HG03565 (cell line): Measurements from ENCODE around the gene UCN.
"Not testable (repeated sequence)": the region's sequence is repeated elsewhere in the genome, so short reads cannot be mapped to it uniquely, and the experiment has no call there.

Experiments used
- ATAC-seq: cut with Tn5 transposase; IDR thresholded peaks from one replicate; pipeline ENCODE4 v1.9.1; 2021; ENCODE audit warnings: mild to moderate bottlenecking, moderate library complexity; ENCODE audit not compliant: unreplicated experiment

UCN gene

DNA sequence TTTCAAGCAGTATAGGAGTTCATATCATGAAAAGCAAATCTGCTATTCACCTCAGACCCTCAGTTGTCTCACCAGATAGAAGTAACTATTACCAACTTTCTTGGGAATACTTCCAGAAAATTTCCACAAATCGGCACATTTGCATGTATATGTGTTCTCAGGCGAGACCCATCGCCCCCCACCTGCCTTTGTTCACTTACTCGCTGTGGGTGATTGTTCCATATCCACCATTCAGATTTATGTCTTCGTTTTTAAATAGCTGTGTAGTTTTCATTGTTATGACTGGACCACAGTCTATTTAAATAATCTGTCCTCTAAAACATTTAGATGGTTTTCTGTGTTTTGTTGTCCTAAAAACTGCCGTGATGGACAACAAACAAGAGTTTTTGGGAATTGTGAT is 22.8 kb downstream of the UCN start:
- ATAC-seq: no peak

DNA sequence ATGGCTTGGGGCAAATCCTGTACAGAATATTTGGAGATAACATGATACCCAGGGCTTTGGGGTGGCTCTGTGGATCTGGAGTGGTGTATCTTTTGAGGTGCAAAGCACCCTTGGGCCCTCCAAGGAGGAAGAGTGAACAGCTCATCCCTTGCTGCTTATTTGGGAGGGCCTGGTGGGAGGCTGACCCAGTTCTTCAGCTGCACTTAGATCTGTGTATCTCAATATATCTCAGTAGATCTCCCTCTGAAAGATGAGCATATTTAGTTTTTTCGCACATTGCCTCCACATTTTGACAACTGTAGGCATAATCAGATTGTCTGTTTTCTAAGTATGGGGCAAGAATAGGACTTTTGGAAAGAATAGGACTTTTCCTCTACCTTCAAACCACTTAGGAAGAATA is 23.2 kb downstream of the UCN start:
- ATAC-seq: no peak

DNA sequence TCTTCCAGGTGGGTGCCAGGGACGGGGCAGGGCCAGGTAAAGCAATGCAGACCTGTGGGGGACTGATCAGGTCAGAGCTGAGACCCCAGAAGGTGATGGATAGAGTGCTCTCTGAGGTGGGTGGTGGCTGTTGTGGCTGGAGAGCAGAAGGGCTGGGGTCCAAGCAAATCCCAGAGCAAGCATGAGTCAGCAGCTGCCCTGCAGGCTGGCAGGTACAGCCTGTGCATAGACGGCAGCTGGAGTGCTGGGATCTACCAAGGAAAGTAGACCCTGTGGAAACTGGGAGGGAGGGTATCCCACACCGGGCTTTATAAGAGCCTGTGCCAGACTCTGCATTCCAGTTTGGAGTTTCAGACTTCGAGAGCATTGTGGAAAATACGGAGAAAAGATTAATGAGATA is 25.4 kb downstream of the UCN start:
- no peak for ATAC-seq

DNA sequence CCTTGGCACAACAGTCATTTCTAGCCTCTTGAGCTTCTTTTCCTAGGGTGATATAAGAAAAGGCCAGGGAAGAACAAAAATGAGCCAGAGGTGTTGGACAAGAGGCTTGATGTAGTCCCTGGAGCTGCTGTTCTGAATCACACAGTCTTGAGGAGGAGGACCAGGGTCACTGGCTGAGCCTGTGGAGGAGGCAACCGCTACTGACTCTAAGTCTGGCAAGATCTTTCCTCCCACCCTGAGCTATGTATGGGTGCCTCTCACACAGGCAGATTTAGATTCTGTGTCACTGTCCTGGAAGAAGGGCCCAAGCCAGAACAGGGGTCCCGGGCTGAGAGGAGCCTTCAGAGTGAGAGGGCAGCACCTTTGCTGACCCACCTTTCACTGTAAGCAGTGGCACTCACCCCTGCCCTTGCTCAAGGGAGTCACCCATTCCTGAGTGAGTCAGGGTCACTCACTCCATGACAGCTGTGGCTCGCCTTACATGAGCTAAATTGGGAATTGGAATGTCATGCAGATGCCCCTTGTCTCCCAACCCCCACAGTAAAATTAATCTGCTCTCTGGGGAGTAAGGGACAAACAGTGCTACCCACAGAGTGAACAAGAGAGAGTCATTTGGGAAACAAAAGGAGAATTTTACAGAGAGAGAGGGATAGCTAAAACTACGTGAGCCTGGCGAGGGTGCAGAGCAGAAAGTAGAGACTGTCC is 26.2 kb downstream of the UCN start, which contains the start of gene TRIM54:
Gene TRIM54, plus strand, starts transcription at position 575 of the 705 bp plus-strand sequence. CDS start 303 bp downstream, outside the sequence.
- no peak for ATAC-seq

DNA sequence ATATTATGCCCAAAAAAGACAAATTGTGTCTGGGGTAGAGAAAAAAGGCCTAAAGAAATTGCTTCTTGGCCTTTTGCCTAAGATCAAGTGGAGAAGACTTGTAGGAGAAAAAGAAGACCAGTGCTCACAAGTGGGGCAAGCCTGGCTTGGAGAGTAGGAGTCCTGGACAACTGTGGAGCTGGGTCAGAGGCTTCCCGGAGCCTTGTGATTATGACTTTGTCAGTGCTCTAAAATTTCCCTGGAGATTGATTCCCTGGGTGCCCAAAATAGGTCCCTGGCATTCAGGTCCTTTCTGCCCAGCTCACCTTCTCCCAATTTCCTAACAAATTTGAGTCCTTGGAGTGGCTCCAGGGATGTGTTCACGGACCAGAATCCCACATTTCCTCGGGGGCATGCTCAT is 26.8 kb downstream of the UCN start:
- no peak for ATAC-seq

DNA sequence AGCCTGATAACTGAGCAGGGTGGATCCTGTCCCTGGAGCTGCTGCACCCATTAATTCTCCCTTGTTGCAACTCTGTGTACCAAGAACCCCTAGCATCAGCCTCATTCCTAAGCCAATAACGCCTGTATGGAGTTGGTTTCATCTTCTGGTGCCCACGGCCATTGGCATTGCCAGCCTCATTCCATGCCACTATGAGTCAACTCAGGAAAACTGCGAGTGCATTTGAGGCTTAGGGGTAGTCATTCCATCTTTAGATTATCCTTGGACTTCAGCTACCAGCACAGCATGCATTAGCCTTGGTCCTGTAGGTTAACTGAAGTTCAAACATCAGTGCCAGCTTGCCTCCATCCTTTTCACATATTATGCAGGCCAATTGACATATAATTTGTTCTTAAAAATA is 27.4 kb downstream of the UCN start:
- no peak for ATAC-seq

DNA sequence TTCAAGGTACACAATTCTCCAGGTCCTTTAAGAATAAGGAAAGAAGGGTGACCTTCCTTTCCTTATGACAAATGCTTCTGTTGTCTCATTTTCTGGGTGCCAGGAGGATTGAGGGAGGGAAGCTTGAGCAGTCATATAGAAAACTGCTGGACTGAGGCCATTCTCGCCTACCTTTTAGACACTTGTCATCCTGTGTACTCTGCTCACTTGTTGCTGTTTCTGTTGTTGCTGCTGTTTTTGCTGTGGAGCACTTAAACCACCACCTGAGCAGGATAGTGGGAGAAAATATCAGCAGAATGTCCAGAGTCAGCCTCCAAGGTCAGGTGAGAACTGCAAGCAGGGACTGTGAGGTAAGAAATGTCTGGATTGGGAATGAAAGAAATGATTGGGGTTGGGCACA is 30.2 kb downstream of the UCN start:
- no peak for ATAC-seq

DNA sequence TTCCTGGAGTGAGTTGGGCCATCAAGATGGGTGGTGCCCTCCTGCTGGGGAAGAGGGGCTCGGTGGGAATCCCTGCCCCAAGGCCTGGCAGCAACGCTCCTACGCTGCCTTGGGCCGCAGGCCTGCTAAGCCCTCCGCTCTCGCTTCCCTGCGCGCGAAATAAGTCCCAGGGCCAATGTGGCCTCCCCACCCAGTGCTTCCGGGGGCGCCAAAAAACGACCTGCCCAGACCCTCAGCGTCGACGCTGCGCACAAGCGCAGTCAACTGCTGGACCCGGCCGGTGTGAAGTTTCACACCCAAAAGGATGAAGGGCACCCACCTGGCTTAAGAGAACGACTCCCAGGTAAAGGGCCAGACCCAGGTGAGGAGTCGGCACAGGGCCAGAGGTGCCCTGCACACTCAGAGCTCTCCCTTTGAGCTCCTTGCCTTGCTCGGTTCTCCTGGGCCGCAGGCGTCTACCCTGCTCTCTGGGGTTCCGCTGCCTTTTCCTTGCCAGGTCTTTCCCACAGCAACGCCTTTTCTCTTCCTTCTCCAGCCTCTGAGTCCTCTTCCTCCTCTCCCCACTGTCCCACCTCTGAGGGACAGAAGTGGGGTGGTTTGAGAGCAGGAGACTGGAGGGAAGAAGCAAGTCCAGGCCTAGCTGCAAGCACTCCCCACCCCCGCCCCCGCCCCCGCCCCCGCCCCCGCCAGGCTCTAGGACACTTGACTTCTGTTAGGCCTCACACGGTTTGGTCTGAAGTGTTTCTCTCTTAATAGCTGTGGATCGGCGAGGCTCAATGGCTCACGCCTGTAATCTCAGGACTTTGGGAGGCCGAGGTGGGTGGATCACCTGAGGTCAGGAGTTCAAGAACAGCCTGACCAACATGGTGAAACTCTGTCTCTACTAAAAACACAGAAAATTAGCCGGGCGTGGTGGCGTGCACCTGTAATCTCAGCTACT is 32.8 kb downstream of the UCN start, which contains the start of gene DNAJC5G:
Gene DNAJC5G, plus strand, starts transcription at position 223 of the 940 bp plus-strand sequence. CDS start 1,296 bp downstream, outside the sequence.
- no peak for ATAC-seq

DNA sequence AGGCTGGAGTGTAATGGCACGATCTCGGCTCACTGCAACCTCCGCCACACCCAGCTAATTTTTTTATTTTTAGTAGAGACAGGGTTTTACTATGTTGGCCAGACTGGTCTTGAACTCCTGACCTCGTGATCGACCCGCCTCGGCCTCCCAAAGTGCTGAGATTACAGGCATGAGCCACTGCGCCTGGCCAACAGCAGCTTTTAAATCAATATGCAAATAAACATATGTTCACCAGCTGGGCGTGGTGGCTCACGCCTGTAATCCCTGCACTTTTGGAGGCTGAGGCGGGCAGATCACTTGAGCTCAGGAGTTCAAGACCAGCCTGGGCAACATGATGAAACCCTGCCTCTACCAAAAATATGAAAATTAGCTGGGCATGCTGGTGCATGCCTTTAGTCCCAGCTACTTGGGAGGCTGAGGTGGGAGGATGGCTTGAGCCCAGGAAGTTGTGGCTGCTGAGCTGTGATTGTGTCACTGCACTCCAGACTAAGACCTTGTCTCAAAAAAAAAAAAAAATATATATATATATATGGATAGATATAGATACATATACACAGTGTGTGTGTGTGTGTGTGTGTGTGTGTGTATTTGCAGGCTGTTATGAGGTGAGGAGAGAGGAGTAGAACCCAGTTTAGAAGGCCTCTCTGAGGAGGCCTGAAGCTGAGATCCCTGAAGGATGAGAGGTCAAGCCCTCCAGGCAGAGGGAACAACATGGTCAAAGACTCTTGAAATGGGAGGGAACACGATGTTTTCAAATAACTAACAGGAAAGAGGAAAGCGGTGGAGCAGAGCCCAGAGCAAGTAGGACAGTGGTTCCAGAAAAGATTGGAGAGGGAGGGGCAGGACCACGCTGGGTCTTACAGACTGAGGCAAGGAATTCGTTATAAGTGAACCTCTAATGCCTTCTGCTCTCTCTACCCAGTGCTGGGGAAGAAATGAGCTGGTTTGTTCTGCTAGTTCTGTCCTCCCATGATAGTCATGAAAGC is 35.4 kb downstream of the UCN start:
- ATAC-seq: not testable (repeated sequence)

DNA sequence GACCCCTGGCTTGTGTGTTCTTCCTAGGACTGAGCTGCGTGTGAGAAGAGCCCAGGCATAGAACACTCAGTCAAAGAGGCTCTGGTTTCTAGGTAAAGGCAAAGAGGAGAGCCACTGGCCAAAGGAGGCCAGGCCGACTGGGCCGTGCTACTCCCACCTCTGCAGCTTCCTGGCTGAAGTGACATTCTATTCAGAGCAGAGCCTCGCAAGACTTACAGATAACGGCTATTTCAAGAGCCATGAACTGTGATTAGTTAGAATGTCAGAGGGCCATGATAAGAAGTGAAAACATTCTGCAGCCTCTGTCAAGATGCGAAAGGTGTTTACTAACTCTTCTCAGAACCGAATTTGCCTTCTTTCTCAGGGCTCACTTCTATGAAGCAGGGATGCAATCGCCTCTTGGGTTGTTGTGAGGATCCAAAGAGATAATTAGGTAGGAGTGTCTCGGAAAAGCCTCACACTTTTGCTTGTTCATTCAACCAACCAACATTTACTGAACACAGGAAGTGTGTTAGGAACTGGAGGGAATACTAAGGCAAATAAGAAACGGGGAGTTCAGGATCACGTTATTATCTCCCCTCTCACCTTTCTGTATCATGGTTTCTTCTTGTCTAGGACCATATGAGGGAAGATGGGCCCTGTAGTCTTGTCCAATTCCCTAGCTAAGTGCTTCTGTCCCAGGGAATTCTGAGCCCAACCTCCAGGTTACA is 36.5 kb downstream of the UCN start:
- no peak for ATAC-seq

DNA sequence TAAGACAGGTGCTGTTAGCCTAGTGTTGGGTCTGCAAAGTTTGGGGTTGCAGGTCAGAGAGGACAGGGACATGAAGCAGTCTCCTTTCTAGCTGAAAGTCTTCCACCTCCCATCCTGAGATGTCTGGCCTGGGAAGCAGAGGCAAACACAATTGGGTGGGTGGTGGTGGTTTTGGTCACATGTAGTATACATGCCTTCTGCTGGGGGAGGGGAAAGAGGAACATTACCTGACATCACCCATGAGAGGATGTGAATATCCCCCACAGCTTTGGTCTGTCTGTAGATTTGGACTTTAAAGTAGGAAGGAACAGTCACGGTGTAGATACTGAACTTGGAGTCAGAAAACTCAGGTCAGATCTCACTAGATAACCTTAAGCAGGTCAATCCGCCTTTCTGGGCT is 37.6 kb downstream of the UCN start:
- no peak for ATAC-seq

DNA sequence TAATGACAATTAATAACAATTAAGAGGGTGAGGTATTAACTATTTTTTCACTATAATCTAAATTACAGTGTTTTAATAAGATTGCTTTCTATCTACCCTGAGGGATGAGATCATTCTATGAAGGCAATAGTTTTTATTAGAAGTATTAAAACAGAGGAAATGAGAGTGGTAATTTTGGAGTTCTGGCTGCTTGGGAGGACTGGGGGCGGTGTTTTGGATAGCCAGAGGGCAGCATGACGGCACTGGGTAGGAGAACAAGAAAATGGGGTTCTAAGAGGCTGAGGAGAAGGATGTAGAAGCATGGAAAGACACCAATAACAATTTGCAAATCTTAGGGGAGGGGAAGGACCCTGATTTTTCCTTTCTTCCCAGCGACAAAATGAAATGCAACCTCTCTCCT is 38.1 kb downstream of the UCN start:
- no peak for ATAC-seq

DNA sequence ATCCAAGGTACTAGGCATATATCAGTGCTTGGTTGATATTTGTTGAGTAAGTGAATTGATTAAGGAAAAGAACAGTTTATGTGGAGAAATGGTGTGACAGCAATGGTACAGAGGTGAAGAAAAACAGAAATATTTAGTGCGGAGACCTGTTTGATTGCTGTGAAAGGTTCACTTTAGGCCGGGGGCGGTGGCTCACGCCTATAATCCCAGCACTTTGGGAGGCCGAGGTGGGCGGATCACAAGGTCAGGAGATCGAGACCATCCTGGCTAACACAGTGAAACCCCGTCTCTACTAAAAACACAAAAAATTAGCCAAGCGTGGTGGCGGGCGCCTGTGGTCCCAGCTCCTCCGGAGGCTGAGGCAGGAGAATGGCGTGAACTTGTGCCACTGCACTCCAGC is 39.9 kb downstream of the UCN start:
- ATAC-seq: not testable (repeated sequence)

DNA sequence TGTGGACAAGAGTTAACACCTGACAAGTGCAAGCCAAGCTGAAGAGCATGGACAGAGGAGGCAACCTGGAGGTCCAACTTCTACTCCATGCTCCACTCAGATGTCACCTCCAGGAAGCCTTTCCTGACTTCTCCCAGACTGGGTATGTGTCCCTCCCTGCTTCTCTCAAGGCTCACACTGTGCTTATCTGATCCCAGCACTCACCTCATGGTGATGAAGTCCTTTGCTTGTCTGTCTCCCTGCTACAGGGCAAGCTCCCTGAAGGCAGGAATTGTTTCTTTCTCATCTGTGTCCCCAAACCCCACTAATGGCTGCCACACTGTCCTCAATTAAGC is 42.7 kb downstream of the UCN start:
- ATAC-seq: no peak

DNA sequence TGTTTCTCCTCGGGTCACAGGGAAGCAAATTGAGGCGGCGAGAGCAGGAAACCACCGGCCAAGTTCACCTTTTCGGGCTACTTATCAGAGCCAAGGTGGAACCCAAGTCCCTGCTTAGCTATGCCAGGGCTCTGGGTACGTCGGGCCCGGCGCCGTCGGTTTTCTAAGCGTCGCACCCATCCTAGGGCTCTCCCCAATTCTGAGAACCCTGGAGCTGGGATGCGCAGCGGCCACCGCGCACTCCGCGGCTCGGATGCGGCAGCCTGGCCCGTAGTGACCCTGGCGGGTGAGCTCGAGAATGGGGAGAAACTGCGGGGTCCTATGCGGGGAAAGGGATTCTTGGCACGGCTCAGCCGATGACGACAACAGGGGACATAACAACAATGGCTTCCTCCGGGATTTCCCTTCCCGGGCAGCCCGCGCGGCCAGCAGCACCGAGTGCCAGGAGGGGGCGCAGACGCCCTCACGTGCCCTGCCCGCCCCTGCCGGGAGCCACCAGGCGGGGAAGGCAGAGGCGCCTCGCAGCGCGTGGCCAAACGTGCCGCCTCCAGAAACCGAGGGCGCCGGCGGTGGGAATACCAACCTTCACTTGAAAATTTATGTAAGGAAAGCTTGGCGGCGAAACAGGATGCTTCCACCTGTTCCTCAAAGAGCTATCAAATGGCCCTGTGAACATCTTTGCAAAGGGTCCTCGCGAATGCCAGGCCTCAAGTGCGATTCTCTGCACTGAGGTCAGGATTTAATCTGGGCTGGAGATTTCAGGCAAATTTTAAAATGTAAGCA is 43.3 kb downstream of the UCN start:
- ATAC-seq: no peak

DNA sequence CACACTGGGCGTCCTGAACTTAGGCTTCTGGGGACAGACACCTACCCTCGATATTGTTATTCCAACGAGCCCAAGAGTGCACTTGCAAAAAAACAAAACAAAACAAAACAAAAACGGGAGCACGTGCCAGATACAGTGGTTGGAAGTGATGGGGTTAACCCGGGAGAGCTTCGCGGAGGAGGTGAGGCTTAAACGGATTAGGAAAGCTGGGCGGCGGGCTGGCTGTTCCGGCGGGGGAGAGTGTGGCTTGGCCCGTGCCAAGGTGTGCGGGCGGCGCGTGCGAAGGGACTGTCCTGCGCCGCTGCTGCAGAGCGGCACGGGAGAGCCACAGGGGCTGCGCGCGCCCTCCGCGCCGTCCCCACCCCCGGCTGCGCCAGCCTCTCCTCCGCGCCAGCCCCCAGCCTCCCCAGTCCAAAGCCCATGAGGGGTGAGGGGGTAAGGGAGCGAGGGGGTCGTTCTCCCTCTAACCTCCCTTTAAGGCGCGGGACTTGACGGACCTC is 43.9 kb downstream of the UCN start:
- no peak for ATAC-seq

DNA sequence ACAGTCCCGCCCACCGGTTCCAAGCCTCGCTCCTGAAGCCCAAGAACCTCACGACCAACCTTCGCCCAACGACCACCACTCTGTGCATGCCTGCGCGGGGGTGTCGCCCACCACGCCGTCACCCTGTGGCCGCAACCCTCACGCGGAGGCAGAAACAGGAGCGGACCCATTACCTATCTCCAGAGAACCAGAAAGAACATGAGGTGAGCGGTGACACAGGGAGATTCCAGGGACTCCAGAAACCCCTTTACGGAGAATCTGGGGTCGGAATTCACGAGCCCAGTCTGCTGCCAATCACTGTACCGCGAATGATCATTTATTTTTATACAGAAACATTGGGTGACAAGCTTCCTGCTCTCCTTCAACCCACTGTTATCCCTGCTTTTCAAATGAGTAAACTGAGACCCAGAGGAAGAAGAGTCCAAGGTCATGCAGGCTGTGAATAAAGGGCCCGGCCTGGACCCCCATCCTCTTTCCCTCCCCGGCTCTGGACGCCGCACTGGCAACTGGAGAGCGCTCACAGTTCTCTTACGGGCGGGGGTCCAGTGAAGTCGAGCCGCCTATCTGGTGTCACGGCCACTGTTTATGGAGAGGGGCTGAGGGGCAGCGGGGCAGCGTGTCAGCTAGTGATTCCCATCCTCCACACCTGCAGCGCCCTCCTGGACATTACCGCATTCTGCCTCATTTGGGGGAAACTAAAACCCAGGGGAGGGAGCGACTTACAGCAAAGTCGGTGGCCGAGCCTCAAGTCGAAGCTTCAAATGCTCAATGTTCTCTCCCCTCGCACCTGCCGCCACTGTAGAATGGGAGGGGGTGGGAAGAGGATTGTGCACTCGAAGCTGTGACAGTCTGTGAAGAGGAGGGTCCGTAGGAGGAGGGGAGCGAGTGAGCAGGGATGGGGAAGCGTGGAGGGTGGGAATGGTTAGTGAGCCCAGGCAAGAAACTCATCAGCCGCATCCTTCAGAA is 44.7 kb downstream of the UCN start:
- no peak for ATAC-seq
